Stimulated activated CD4-positive, alpha-beta T cell treated with anti-CD3 and anti-CD28 coated beads, Interleukin-1b, Interleukin-23, amount 100 ng/mL, for 1 hour (primary cell): ENCODE data around the gene LCE1F.

ENCODE experiments used
- DNase-seq, 2 donors: peaks; one replicate each; pipeline ENCODE4 v3.0.0-alpha.2; 2020; ENCODE audit warnings: low read depth in 2 of 2

Gene LCE1F, protein sequence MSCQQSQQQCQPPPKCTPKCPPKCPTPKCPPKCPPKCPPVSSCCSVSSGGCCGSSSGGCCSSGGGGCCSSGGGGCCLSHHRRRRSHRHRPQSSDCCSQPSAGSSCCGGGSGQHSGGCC

DNA sequence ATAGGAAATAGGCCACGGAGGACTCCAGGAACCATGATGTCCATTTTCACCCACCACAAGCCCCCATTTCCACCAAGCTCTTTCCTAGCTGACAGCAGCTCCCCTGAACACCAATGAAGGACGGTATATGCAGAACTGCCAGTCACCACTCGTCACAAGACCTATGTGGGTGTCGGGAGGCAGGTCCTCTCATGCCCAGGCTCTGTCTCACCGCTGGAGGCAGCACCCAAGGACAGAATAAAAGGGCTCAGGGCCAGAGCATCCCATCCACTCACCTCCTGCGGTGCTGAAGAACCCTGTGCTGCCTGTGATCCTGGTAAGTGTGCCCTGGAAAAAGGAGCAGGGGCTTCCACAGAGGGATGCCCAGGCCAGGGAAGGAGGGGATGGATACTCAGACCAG is at the start of gene LCE1F:
Gene LCE1F (plus strand): TSS at position 266 of the 400 bp plus-strand sequence. CDS start 1,232 bp downstream, outside the sequence.
- DNase-seq, result no peak

DNA sequence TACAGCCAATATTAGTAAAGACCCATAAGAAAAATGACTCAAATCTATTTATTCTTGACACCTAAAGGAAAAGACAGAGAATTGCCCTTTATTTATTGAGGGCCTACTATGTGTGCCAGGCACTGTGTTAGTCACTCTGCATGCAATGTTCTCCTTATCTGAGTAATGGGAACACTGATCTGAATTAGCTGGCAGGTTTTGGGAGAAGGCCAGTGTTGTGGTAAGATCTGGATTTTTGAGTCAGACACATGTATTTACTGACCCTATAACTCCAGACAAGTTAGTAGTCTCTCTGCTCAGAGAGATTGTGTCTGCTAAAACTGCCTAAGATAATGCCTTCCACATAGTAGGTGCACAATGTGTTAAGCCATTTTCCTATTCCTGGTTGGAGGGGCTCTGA is 49.7 kb upstream of the LCE1F start:
- DNase-seq, result no peak

DNA sequence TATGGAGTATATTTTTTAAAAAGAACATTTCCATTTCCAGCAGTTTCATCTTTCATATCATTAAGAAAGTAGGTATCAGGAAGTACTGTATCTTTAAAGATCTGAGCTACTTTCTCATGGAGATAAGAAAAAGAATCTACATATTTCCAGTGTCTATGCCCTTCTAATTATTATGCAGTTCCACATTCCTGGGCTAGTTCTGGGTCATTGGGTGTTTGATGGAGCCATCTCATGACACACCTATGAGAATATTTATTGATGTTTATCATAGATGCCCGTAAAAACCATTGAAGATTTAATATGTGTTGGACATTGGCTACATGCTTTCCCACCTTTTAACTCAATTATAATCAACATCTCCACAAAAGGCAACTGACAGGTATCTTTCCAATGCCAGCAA is 46.0 kb upstream of the LCE1F start:
- no peak for DNase-seq

DNA sequence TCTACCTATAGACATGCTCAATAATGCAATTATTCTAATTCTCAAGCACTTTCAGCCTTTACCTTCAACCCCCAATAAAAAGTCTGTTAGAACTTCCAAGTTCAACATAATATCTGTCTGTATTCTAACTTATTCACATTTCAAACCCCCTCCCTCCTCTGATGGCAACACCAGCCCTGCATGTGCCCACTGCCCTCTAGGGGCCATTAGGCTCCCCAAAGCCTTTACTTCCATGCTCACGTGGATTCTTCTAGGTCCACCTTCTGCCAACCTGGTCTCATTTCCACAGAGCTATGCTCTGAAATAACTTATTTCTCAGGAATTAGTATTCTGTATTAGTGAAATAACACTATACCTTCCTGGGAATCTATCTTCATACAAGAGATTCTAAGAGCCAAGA is 39.3 kb upstream of the LCE1F start:
- DNase-seq, result no peak

DNA sequence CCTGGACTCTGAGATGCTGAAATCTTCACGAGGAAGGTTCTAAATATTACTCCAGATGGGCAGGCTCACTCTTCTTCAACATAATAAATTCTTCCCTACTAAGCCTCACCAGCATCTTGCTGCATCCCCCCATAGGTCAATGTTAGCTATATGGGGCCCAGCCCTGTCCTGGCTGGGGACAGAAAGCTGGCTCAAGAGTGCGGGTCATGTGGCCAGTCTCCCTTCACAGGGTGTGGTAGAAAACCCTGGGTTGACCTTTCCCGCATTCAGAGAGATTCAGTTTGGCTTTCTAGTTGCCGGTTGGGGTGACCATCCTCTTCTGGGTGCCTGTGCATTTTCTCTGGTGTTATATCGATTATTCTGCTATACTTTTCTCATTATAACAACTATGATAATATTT is 36.9 kb upstream of the LCE1F start:
- no peak for DNase-seq

DNA sequence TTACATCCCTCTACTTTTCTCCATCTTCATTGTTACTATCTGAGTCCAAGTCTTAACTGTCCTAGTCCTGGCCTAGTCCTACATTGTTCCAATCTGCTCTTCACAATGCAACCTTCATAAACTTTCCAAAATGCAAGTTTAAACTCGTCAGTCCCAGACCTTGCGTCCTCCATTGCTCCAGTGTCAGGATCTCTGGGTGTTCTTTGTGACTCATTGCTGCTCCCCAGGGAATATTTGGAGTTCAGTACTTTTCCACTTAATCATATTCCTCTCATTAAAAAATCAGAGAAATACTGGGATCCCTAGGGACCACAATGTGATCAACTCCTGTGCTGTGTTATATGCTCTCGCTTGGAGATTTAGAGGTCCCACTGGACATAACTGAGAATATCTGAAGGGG is 35.1 kb upstream of the LCE1F start:
- no peak for DNase-seq

DNA sequence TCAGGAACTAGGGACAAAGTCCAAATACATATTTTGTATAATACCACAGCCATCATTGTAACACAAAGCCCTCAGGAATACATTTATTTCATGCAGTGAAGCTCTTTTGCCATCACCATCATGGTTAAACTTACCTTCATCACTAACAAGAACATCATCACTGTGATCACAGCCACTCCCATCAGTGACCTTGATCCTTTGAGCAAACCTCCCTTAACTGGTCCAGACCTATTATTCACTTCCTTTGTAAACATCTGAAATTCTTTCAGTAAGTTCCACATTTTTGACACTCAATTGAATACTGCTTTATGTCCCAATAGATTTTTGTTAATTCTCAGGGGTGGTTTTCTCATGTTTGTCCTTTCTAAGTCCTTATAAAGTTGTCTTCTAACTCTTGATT is 33.3 kb upstream of the LCE1F start:
- no peak for DNase-seq

DNA sequence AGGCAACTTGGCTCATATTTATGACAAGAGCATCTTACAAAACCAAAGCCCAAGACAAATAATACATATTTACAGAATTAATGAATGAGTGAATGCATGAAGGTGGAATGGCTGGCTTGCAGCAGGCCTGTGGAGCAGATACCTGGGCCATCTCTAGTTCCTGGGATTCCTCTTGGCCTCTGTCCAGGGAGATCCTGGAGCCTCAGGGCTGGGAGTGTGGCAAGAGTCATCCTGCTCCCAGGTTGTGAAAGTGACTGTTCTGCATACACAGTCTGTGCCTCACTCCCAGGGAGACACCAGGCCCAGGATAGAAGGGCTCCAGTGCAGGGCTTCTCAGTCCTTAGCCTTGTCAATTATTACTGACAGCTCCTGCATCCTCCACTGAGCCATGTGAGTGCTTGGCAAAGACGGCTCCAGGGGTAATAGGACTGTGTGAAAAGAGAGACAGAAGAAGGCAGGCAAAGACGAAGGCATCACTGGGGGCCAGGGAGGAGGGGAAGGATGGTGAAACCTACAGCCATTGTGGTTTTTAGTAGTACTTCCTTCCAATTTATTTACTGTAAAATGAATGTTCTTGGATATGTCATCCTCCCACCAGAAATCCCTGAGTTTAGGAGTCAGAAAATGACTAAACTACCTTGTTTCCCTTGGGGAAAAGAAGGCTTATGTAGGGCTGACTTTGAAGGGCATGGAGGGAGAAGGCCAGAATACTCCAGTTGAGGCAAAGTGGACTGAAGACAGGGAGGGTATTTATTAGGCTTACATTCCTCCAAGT is 31.4 kb upstream of the LCE1F start:
- no peak for DNase-seq

DNA sequence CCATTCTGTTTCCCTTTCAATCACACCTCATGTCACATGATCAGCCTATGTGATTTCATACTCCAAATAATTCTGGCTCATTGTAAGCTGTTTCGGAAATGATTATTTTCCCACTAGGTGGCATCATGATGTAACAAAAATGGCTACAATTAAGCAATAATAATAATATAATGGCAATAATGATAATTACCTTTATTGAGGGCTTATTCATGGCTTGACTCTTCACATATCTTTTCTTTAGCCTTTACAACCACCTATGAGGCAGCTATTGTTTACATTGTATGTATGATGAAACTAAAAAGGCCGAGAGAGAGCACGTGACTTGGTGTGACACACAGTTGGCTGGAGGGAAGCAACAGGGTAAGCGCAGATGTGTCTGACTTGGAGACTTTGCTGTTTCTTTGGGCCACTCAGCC is 29.6 kb upstream of the LCE1F start:
- DNase-seq, result no peak

DNA sequence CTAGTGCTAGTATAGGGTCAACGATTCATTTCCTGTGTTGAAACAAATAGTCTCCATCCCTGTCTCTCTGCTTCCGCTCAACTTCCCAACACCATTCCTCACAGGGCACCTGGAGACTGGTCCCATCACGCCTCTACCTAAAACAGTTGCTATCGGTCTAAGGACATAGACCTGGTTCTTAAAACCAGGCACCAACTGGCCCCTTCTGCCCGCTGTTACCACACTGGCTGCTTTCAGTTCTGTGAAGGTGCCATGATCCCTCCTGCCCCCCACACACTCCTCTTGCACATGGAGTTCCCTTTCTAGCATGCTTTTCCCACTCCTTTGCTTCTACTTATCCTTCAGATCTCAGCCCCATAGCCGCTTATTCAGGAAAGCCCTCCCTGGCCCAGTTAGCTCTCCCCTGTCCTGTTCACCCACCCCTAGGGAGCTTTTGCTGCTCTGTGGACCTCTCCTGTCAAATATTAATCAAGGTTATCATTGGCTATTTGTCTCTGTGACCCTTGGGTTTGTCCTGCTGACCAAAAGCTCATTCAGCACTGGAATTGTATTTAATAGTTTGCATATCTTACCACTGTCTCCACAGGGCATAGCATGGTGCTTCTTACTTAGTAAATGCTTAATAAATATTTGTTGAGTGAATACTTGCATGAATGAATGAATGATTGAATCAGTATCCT is 29.0 kb upstream of the LCE1F start:
- DNase-seq, result no peak

DNA sequence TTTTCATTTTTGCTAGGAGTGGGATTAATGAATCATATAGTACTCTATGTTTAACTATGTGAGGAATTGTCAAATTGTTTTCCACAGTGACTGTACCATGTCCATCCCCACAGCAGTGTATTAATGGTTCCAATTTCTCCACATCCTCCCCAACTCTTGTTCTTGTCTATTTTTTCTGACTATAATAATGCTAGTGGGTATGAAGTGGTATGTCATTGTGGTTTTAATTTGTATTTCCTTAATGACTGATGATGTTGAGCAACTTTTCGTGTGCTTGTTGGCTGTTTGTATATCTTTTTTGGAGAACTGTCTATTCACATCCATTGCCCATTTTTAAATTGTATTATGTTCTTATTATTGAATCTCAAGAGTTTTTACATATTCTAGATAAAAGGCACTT is 27.1 kb upstream of the LCE1F start:
- no peak for DNase-seq

DNA sequence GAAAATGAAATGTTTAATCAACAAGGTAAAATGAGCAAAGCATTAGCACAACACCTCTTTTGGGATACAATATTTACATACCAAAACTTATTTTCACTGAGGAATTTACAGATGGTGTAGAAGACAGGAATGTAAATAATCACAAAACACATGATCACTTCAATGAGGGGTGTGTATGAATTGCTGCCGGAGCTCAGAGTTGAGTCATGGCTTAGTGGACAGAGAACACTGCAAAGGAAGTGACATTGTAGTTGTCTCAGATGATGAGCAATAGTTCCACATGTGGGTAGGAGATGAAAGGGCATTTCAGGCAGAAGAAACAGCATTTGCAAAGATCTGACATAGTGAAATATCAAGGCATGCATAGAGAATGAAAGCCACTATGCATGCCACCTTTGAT is 22.7 kb upstream of the LCE1F start:
- no peak for DNase-seq

DNA sequence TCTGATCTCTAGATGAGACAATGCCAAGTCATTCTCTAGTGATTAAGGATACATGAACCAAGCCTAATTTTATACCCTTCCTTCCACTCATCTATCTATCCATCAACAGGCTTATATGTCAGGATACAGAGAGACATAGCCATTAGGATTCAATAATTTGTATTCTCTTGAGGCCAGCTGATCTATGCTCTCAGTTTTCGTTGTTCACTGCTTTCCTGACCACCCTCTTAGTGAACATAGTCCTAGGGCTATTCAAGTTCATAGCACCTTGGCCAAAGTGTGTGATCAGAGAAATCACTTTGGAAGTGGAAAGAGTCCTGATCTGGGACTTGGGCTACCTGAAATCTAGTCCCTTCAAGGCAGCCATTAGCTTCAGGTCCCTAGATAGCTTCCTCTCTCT is 21.4 kb upstream of the LCE1F start:
- DNase-seq, result no peak

DNA sequence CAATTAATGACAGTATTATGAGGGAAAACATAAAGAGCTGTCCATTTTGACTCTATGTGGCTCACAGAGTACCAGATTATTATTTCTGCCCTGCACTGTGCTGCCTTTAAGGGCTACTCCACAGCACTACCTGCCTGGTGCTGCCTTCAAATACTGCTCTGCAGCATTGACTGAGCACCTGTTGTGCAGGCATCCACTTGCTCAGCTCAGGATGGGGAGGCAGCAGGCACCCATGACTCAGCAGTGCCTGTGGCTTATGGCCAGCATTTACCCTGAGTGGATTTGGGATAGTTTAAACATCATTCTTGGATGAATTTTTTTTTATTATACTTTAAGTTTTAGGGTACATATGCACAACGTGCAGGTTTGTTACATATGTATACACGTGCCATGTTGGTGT is 18.1 kb upstream of the LCE1F start:
- no peak for DNase-seq

DNA sequence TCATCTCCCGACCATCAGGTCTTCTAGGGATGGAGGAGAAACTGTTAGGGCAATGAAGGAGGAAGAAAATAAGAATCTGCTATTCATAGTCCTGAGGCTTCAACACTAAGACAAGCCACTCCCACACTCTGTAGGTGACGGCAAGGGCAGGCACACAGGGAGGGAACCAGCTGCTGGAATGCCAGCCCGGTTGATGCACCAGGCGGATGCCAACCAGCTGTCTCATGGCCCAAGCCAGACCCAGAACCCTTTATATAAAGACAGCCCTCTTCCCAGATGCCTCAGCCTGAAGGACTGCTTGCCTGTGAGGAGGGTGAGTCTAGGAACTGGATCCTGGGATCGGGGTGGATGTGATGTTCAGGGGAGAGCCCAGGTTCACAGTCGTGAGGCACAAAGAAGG is 17.2 kb upstream of the LCE1F start, which contains the start of gene KPRP:
Gene KPRP (plus strand): TSS at position 279 of the 400 bp plus-strand sequence. CDS start 1,564 bp downstream, outside the sequence.
- DNase-seq, result no peak

DNA sequence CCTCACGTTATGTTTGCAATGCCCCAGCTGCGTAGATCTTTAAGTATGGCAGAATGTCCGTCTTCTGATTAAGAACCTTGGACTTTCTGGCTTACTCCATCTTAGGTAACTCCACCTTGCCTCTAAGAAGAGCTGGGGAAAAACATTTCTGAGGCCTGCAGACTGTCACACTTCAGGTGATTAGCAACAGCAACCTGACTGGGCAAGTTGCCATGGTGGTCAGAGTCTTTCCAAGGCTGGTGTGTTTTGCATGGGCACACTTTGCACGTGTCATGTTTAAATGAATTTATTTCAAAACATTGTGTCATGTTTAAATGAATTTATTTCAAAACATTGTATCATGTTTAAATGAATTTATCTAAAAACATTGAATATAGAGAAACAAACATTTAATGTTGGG is 16.3 kb upstream of the LCE1F start:
- DNase-seq, result no peak

DNA sequence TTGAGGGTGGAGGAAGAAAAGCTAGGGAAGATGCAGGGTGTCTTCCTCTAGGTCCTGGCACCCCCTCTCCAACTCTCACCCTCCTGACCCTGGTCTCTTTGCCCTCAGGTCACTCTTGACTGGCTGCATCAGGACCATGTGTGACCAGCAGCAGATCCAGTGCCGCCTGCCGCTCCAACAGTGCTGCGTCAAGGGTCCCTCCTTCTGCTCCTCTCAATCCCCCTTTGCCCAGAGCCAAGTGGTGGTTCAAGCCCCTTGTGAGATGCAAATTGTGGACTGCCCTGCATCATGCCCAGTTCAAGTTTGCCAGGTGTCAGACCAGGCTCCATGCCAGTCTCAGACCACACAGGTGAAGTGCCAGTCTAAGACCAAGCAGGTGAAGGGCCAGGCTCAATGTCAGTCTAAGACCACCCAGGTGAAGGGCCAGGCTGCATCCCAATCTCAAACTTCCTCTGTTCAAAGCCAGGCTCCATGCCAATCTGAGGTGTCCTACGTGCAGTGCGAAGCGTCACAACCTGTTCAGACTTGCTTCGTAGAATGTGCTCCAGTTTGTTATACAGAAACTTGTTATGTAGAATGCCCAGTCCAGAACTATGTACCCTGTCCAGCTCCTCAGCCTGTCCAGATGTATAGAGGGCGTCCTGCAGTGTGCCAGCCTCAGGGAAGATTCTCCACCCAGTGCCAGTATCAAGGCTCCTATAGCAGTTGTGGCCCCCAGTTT is 15.3 kb upstream of the LCE1F start:
- no peak for DNase-seq

DNA sequence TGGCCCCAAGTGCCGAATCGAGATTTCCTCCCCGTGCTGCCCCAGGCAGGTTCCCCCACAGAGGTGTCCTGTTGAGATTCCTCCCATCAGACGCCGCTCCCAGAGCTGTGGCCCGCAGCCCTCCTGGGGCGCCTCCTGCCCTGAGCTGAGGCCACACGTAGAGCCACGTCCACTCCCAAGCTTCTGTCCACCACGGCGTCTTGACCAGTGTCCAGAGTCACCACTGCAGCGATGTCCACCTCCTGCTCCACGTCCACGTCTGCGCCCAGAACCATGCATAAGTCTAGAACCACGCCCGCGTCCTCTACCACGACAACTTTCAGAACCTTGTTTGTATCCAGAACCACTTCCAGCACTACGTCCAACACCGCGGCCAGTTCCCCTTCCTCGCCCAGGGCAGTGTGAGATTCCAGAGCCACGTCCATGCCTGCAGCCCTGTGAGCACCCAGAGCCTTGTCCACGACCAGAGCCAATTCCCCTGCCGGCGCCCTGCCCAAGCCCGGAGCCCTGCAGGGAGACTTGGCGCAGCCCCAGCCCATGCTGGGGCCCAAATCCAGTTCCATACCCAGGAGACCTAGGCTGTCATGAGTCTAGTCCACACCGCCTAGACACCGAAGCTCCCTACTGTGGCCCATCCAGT is 14.3 kb upstream of the LCE1F start:
- no peak for DNase-seq

DNA sequence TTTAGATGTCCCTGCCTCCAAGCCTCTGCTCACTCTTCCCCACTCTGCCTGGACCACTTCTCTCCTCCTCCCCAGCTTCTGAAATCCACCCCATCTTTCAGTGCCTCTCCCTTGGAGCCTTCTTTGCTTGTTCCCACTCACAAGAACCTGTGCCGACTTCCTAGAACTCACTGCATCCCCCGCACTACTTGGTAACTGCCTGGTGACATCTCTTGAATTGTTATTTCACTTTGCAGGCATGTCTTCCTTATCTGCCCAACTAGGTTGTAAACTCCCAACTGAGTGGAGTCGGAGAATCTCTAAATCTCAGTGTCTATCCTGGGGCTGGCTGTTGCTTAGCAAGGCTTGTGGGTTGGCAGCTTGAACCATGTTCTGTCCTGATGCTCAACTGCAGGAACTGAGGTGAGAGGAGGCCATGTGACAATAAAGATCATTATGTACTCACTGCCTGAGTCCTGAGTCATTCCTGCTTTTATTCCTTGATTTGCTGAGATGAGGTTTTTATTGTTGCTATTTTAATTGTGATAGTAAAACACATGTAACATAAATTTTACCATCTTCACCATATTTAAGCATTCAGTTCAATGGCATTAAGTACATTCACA is 13.2 kb upstream of the LCE1F start:
- no peak for DNase-seq

DNA sequence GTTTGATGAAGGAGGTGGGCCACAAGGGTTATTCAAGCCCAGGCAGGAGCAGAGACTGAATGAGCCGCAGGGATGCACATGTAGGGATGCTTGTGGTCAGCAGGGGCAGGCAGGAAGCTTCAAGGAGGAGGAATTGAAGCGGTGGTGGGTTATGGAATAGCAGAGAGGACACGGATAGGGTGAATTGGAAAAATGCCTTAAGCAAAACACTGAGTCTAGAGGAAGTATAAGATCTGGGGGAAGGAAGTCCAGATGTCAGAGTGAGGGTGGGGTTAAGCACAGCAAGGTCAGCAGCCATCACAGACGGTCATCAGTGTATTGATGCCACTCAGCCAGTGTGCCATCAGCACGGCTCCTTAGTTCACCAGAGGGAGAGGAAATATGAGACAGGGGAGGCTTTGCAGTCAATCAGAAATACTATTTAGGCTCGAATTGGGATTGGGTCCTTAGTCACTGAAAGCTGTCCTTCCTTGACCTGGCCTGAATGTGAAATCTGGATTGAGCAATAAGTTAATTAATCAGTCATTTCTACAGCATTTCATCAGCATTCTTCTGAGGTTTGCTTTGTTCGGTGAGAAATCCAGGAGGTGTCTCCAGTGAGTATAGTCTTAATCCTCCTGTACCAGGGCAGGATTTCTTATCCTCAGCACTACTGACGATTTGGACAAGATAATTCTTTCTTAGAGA is 6.0 kb upstream of the LCE1F start:
- DNase-seq, result no peak

DNA sequence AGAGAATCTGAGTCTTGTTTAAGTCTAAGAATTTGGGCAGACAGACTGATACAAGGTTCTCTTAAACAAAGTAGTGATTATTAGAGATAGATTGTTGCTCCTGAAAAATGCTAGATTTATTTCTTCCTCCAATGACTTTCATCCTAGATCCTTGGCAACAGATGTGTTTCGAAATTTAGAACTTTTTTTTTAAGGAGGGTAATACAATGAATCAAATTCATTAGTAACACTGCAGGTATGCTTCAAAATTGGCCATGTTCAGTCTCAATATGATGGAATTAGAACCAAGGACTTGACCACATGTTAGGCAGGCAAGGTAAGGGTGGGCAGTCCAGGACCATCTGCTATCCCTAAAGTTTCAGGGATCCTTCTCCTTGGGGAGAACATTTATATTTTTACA is 4.5 kb upstream of the LCE1F start:
- DNase-seq, result no peak
